Measurements from ENCODE around the gene NPAS2.

Gene NPAS2

DNA sequence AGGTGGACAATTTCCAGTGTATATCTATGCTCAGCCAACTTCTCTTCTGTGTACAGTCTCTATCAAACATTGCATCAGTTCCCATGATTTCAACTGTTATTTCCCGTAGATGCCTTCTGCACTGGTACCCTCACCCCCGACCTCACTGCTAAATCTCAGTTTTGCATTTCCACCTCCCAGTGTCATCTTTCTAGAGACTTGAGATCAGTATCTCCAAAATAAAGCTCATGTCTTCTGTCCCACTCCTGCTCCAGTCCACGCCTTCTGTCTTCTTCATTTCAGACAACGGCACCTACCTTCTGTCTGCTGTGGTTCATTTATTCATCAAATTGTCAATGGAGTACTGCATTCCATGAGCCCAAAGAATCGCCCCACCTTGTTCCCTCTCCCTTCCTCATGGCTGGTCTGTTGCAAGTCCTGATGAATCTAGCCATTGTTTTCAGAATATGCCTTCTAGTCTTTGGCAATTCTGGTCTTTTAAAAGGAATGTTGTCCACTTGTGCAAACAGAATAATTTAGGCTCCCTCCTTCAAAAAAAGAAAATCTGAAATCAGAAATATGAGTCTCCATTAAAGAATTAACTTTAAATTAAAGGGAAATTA, 23.3 kb upstream of the NPAS2 start:
- DNase-seq = no peak

DNA sequence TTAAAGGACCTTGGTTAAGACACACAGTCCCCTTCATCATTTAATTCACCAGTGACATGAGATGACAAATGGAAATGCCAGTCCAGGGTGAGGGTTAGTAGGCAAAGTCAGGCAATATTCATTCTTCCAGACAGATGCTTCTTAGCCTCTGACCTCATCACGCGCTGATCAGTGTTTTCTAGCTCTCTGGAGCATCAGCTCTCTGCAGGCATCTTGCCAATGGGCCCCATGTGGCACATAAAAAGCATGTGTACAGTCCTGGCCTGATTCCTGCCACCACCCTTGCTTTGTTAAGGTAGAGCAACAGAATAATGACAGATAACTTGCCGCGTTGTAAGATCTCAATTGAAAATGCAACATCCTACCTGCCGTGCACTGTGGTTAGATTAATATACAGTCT, 20.3 kb upstream of the NPAS2 start:
- DNase-seq = no peak

DNA sequence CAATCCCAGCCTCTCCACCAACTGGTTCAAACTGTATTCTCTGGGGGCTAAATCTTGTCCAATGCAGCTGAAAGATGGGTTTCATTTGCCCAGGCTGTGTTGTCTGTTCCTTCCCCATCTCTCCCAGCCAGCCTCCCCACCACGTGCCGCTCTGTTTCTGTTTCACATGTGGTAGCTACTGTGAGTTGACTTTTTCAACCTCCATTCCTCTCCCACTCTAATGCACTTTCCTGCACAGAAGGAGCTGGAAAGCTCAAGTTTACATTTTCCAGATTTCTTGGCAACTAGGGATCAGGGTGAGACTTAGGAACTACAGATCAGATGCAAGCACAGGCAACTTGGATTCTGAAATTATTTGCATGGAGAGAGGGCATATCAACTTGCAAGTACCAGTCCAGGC, 19.0 kb upstream of the NPAS2 start:
- no peak for DNase-seq

DNA sequence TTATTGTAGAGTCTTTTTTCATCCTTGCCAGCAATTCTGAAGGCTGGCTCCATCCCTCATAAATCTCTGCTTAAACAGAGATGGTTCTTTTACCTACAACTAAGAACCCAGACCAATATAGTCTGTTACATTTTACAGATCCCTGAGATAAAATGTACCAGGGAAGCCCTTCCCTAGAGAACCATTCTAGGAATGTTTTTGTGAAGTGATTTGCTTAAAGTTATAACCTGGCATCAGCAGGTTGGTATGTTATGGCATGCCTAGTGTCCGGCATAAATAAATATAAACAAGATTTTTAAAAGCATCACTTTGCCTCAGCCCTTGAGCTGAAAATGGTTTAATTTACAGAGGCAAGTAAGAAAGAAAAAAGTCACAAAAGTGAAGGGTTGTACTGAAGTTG, 18.5 kb upstream of the NPAS2 start:
- DNase-seq = no peak

DNA sequence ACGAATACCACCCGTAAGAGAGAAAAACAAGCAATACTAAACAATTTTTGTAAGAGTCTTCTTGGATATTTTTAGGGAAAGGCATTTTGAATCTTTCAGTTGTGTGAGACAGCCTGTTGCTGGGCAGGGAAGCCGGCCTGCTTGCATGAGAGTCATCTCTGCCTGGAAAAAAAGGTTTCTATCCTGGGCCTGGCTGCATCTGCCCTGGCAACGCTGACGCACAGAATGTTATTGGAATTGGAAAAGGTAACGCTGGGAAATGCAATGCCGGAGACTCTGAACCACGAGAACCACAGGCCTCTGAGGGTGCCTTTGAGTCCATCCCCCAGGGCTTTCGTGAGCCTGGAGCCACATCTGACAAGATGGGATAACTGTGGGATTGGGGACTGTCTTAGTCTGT, 17.9 kb upstream of the NPAS2 start:
- DNase-seq = no peak

DNA sequence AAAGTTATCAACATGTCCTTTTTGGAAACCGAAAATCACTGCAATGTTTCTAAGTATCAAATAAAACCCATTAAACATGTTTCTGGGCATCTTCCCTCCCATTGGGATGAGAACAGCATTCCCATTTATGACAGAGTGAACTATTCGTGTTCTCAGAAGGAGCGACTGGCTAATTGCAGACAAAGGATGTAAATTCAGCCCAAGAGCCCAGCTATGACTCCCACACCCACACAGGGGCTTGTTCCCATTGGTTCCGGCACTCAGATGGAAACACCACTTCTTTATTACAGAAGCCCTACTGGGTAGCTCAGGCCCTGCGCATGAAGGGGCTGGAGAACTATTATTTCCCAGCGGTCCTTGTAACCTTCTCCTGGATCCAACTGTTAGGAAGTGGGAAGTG, 16.6 kb upstream of the NPAS2 start:
- DNase-seq = no peak

DNA sequence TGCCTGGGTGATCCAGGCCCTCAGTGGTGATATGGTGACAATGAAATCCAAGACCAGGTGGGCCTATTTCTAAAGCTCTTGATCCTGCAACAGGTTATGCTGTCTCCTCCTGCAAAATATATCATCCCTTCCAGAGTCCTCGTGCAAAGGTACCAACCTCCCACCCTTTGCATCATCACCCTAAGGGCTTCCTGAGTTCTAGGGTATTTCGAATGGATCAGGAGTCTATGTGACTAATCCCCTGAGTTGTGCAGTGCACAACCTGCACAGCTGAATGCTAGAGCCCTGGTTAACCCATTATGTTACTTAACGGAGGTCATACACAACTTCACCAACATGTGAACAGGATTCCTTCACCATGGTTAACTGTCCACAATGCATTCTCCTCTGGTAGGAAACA, 13.4 kb upstream of the NPAS2 start:
- no peak for DNase-seq

DNA sequence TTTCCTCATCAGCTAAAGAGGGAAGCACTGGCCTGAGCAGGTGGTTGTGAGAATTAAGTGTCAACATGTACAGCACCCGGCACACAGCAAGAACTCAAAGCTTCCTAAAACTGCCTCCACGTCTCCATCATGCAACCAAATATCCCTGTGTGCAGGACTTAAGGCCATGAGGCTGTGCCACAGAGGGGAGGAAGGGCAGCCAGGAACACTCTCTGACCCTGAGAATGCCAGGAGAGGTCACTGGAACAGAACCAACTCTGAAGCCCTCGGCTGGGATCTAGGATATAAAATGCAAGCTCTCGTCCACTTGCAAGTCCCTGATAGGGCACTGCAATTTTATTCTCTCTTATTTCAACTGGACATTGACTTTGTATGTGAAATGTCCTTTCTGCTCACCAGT, 12.2 kb upstream of the NPAS2 start:
- no peak for DNase-seq

DNA sequence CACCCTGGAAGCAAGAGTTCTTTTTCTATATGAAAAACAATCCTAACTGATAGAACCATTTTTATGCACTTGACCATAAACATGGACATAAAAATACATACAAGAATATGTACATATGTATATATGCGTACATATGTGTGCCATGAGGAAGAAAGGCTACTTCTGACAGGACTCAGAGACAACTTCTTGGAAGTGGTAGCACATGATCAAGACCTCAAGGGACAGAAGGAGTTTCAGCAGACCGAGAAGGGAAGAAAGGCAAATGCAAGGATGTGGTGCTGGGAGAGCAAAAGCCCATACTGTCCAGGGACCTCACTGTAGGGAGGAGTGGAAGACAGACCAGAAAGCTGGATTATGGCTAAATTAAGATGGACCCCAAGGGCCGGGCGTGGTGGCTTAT, 11.4 kb upstream of the NPAS2 start:
- no peak for DNase-seq

DNA sequence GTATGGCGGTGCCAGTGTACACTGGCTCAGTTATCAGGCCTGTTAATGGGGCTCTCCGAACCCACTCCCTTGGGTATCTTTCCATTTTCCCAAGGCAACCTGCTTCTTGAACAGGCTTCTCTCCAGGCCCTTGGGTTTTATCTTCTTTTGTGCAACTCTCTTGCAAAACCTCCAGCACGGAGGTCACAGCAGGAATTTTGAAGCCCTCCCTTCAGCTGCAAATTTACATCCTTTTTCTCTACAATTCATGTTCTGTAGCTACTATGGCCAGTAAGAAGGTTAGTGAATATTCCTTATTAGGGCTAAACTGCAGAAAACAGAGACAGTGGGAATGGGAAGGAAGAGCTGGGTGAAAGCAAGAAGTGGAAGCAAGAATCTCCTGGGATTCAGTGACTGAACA, 10.4 kb upstream of the NPAS2 start:
- no peak for DNase-seq

DNA sequence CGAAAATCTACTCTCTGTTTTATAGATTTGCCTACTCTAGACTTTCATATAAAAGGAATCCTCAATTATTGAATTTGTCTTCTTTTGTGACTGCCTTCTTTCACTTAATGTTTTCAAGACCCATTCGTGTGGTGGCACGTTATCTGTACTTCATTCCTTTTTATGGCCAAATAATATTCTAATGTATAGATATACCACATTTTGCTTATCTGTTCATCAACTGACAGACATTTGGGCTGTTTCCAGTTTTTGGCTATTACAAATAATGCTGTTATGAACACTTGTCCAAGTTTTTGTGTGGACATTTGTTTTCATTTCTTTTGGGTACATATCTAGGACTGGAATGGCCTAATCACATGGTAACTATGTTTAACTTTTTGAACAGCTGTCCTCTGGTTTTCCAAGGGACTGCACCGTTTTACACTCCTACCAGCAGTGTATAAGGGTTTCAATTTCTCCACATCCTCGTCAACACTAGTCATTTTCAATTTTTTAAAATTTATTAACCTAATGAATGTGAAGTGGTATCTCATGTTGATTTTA, 9.3 kb upstream of the NPAS2 start:
- no peak for DNase-seq

DNA sequence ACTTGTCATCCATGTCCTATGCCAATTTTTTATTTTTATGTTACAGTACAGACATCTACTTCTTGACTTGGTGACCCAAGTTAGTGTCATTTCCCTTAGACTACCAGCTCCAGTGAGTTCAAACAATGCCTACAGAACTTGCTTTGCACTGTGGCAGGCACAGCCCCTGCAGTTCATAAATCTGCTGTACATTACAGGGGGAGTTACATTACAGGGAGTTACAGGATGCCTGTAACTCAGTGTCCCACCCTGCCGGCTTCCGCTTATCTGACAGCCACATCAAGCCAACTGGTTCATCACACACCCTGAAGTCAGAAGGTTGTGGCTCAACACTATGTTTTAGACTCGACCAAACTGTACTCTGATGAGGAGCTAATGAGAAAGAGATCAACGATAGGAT, 7.8 kb upstream of the NPAS2 start:
- no peak for DNase-seq

DNA sequence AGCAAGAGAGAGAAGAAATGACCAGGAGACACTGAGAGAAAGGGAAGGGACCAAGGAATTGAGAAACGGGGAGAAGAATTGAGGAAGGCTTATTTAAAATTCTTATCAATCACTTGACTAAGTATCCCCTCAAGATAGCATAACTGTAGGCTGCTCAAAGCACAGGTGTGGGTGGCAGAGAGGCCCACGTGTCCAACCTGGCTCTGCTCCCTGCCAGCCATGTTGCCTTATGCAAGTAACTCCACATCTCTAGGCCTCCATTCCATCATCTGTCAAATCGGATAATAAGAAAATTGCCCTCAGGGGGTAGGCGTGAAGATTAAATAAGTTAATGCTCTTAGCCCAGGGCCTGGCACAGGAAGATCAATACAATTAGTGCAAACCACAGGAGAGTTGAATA, 7.4 kb upstream of the NPAS2 start:
- DNase-seq = no peak

DNA sequence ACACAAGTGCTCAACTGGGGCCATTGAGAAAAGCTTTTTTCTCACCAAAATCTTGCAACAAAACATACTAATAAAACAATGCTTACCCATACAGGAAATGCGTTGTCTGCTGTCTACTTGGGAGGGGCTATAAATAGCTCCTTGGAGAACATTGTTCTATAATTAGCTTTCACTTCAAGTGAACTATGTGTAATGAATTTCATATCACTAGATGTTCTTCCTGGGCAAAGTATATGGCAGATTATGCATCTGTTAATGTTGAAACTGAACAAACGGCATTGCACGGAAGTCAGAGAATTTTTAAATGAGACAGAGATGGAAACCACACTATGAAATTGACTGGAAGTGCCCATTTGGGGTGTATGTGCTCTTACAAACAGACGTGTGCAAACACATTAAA, 6.4 kb upstream of the NPAS2 start:
- no peak for DNase-seq

DNA sequence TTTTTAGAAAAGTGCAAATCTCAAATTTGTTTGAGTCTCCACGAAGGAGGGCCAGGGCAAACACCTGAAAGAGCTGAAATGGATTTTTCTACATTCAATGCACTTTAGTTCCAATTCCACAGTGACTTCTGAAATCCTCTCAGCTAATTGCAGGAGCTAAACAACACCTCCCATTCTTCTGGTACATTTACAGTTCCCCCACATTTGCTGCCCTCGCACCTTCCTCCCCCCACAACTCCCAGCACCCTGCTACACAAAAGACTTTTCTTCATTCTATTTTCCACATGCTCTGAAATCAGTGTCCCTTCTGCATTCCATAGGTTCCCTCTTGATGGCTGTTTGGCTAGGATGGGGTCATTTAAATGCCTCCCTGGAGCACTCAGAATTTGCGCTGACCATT, 5.9 kb upstream of the NPAS2 start:
- DNase-seq = no peak

DNA sequence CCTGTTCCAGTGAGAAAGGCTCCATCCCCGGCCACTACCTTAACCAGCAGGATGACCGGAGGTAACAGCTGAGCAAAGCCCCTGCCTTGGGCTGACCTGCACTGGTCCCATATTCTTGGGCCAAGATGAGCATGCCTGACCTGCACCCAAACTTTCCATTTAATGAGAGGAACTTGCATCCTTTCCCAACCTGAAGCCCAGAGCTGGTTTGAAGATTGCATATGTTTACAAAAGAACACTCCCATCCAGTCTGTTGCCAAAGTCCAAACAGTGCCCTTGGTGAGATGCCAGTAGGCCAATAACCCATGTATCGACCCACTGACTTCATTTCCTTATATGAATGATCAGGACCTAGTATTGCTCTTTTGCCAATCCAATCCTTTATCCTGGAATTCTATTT, 5.5 kb upstream of the NPAS2 start:
- no peak for DNase-seq

DNA sequence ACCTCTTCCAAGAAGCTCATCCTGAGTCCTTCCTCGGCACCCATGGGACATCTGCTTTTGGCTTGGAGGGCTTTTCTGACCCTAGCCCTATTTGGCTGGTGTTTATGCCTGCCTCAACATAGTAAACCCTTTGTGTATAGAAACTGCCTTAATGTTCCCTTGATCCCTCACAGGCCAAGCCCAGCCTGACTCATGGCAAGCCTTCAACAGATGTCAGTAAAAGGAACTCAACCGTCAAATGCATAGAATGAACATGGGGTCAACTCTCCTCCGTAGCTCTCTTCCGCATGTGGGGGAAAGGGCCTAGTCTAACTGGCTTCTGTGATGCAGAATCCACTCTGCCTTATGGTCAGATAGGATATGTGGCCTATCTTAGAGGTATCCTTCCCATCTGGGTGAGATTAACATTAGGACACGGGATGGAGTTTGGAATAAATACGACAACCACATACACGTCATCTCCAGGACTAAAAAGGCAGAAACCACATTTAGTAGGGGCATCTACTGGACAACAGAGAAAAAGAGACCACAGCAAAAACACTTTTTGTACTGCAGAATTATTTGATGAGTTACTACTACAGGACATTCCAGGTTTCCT, 2.5 kb upstream of the NPAS2 start:
- no peak for DNase-seq

DNA sequence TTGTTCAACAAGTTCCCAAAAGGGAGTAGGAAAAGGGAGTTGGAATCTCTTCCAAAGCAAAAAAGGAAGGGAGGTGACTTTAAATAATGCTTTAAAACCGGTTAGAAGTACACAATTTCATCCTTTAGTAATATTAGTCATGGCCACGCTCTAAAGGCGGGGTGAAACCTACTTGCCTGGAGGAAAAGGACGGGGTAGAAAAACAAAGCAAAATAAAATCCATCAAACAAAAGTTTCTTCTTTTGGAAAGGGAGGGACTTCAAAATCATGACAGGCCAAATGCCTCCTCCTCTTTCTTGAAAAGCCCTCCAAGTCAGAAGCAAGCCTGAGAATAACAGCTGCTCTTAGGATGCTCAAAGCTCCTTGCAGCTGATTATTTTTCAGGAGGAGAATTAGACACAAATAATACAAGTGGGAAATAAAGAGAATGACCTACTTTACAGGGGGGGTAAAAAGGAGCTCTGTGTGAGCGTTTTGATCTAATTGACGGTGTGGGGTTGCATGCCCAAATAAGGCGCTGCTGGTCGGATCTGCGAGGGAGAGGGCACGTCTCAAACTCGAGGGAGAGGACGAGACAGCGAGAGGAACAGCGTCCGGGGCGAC, 1.8 kb upstream of the NPAS2 start:
- no peak for DNase-seq

DNA sequence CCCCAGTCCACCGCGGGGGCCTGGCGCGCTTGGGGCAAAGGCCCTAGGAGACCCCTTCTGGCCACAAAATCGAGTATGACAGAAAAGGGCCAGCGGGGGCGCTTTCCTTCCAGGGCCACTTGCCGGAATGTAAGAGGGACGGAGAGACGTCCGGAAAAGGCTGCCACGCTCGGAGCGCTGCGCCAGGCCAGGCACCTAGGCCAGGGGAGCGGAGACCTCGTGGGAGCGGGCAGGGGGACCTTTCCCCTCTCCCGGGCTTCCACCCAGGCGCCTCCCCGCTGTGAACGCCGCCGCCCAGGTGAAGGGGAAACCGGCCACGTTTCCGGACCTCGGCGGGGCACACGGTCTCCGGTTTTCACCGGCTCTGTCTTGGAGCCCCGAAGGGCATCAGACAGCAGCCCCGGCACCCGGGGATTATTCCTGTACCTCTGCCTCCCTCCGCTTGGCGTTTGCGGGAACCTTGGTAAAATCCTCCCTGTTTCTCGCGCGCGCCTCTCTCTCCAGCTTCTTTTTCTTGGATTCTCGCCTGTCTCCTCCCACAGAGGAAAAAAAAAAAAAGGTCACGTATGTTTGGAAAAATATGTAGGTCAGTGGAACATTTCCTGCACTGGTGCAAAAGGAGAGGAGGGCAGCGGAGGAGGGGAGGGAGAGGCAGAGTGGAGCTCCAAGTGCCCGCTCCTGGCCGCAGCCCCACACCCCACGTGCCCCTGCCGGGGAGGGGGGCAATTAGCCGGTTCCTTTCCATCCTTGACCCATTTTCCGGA, 1.2 kb upstream of the NPAS2 start:
- DNase-seq = peak; percentile 51

DNA sequence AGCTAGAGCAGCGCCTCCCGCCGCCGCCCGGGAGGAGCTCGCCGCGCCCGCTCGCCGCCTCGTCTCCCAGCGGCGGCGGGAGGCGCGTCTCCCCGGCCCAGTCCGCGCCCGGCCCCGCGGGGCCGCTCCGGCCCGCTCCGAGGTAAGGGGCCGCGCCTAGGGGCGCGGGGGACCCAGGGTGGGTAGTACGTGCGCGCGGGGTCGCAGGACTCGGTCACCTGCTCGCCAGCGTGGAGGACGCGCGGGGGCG, 259 bp downstream of the NPAS2 start:
- no peak for DNase-seq

DNA sequence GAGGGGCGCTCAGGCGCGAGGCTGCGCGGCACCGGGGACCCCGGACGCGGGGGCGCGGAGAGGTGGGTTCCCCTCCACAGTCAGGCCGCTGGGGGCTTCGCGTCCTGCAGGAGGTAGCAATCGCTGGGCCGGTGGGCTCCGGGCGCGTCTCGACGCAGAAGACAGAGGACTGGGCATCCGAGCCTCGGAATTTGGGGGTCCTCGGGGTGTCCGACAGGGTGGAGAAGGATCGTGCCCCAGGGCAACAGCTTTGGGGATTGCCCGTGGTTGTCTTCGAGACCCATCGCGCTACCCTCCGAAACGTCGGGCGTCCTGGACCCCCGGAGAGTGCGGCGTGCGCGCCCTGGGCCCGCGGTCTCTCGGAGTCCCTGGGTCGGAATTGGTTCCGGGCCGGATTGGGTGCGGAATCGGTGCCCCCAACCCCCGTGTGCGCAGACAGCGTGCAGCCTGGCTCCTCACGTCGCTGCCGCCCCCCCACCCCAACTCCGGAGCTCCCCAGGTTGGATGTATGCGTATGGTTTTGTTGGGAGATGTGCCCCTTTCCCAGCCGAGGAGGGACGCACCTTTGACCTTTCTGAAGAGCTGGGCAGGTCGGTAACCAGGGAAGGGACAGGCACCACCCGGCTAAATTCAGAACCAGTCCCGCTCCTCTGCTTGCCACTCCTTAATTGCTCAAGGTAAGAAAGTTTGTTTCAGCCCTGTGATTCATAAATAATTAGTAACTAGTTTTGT, 750 bp downstream of the NPAS2 start:
- DNase-seq = no peak

DNA sequence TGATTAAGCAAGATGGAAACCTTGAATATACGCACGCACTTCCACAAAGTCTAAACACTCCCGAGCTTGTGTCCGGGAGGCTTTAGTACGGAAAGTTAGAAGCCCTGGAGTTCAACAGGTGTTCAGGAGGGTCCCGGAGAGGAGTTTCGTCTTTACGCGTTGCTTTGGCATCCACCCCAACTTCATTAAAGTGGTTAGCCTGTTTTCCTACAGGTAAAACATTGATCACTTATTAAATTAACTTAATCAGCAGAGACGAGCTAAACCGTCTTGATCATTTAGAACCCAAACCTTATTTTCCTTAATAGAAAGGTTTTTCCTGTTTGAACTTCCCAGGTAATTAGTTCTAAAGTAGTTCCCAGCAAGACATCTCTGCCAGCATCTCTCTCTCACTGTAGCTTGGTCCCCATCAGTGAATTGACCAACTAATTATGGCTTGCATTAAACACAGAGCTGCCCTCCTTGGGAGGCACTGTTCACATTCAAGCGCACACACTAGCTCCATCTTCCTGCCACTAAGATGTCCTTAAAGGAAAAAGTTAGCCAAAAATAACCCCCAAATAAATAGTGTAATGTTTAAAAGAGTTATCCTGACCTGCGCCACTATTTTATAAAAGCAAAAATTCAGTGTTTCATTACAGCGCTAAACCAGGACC, 1.4 kb downstream of the NPAS2 start:
- no peak for DNase-seq

DNA sequence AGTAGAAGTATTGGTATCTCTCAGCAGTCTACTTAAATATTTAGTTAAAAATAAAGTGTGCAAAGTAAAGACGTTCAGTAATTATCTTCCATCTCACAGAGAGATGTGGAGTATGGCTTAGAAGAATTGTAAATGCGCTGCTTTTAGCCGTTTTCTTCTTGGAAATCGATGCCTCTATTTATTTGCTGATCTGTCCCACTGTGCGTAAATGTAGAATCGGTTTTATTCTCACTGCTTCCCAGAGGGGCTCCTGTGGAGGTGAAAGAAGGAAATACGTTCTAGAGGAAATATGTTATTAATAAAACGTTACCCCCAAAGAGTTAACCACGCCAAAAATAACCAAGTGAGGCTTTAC, 1.9 kb downstream of the NPAS2 start:
- DNase-seq = no peak

All from NCI-H226 (cell line).